GM04503 (cell line): ENCODE results near the gene UVRAG.

ENCODE experiments used
- DNase-seq: peaks from one replicate; pipeline ENCODE4 v3.0.0-alpha.2; 2012; ENCODE audit warnings: low read depth

Gene UVRAG

GRCh38 chr11:76152741-76153570, 337.9 kb downstream of the UVRAG start:
- no peak for DNase-seq

GRCh38 chr11:76153571-76153923, 338.5 kb downstream of the UVRAG start:
- DNase-seq: peak; percentile 75

- DNase-seq: no peak
Observed at GRCh38 chr11:76155500-76156227, 340.7 kb downstream of the UVRAG start.

GRCh38 chr11:76156971-76157427, 342.0 kb downstream of the UVRAG start:
- no peak for DNase-seq

GRCh38 chr11:76157891-76158290, 342.9 kb downstream of the UVRAG start:
- DNase-seq: no peak

DNA sequence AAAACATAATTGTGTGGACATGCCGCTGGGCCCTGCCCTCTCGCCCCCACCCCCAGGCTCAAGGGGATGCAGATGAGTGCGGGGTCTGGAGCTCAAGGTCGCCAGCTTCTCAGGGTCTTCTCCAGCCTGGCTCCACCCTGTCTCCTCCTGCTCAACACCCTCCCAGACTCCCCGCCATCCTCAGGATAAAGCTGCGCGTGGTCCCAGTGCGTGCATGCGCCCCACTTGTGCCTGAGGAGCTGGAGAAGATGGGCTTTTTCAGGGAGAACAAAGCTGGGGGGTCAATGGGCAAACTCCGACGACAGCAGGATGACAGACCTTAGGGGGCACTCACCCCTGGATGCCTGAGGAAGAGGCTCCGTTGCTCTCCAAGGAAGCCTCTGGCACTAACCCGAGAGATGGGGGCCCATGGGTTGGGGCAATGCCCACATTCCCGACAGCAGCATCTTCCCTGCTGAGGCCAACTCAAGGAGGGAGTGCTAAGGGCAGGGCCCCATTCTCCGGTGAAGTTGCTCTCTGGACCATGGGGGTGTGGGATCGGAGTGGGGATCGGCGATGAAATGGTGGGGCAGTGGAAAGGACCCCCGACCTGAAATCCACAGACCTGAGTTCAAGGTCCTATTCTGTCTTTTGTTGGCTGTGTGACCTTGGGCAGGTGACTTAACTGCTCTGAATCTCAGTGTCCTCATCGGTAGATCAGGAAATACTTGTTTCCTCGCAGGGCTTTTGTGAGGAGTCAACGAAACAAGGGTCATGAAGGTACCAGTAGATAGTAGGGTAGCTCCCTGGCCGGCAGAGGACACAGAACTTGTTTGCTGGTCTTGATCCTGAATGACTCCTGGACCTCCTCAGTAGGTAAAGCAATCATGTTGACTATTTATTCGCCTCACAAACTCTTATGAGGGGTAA, 343.6 kb downstream of the UVRAG start:
- no peak for DNase-seq

GRCh38 chr11:76159303-76159937, 344.4 kb downstream of the UVRAG start:
- no peak for DNase-seq

GRCh38 chr11:76159983-76160661, 345.1 kb downstream of the UVRAG start:
- no peak for DNase-seq

DNA sequence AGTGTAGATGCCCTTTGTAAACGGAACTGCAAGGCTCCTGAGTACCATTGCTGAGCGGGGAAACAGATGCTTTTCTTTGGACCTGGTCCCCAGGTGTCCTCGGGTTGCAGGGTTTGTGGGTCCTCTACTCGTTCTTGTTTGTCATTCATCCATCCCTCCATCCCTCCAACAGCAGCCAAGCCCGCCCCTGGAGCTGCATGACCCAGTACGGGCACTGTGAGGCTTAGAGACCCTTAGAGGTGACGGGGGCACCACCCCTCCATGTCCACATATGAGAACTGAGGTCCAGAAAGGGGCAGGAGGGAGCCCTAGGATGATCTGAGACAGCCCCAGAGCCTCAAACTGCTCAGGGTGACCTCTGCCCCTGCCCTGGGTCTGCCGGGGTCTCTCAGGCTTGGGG, 345.8 kb downstream of the UVRAG start:
- DNase-seq: no peak

- no peak for DNase-seq
Observed at GRCh38 chr11:76161261-76161961, 346.4 kb downstream of the UVRAG start.

DNA sequence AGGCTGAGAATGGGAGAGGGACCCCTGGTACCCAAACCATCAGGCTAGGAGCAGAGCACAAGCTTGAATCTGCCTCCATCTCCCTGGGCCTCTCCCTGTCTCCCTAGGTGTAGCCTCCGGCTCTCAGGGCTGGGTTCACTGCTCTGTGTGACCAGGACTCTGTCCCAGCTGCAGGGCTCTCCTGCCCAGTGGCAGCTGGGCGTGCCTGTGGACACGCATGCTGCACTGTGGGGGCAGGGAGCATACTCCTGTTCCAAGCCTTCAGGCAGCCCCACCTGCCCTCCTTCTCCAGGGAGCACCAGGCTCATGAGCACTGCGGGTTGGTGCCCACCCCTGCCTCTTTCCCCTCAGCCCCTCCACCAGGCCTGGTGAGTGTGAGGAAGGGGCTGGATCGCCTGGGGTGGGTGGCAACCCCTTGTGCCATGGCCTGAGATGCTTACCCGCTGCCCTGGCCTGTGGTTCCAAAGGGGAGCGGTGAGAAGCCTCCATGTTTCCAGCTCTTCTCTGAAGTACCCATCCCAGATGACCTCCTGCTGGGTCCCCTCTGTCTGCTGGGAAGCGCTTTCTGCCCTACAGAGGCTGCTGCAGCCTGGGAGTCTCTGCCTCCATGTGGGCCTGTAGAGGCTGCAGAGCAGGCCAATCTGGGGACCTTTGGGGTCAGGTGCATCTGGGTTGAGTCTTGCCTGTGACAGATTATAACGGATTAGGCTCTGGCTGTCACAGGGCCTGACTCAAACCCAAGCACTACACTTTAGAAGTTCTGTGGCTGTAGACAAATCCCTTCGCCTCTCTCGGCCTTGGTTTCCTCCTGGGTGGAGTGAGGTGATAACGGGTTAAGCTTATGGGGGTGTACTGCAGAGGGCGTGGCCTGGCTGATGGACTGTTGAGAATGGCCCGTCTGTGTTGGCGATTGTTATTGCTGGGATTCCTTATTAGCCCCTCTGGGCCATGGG, 347.6 kb downstream of the UVRAG start:
- no peak for DNase-seq

DNA sequence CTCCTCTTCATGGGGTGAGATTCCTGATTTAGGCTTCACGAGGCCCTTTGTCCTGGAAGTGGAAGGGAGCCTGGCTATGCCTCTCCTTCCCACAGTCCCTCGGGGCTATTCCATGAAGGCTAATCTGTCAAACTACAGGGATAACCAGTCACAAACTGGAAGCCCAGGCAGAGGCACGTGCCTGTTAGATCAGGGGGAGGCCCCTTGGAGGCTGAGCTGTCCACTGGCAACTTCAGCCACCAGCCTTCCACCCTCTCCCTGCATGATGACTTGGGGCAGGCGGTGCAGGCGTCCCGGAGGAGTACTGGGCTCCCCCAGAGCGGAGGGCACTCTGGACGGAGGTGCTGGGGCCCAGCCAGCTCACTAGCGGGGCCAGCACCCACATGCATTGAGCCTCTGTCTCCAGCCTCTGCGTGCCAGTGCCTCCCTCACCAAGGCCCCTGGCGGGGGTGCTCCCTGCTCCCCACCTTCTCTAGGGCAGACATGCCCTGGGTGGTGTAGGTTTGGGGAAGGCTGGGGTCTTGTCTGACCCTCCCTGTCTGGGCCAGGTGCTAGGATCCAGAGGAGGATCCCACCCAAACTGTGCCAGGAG, 348.4 kb downstream of the UVRAG start:
- no peak for DNase-seq

DNA sequence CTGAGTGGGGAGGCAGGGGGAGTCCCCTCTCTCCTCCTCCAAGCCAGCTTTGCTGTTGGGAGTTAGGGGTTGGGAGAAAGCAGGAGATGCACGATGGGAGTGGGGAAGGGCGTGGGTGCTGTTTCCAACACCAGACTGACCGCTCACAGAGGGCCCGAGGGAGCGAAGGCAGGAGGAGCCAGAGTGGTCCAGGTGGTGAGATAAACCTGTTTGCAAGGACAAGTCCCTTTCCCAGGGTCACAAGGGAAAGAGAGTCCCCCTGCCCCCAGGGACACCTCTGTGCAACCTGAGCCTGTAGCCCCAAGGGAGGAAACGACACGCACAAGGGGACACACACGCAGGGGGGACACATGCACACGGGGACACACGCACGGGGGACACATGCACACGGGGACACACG, 349.1 kb downstream of the UVRAG start:
- DNase-seq: no peak

GRCh38 chr11:76164861-76165751, 350.1 kb downstream of the UVRAG start:
- no peak for DNase-seq

DNA sequence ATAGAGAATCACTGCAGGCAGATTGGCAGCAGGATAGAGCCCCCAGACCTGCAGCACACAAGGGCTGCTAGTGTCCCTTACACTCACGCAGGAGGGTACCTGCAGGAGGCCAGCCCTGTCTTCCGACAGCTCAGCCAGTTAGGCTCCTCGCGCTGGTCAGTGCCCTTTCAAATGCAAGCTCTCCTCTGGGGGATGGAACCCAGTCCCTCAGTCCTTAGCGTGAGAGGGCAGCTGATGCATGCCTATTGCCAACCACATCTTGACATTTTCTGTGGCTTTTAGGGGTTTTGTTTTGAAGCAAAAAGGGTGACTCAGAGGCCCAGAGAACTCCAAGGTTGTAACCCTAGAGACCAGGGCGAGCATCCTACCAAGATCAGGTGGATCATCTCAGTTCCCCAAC, 351.3 kb downstream of the UVRAG start:
- DNase-seq: no peak

- no peak for DNase-seq
Observed at GRCh38 chr11:76167590-76167989, 352.6 kb downstream of the UVRAG start.

GRCh38 chr11:76169473-76169896, 354.5 kb downstream of the UVRAG start:
- no peak for DNase-seq

DNA sequence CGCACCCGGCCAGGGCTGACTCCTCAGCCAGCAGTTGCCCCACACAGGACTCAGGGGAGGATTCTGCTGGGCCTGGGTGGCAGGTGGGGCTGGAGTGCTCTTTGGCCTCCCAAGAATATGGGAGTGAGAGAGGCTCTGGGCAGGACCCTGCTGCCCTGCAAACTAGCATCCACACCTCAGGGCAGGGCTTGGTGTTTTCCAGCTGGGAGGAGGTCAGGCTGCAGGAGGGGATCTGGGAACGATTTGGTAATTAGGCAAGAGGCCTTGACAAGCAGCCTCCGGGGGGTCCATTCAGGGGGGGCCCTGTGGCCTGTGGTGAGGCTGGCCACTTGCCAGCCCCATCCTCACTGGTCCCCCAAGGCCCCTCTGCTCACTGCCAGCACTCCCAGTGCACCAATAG, 355.5 kb downstream of the UVRAG start:
- DNase-seq: no peak
